CD4-positive, alpha-beta T cell (primary cell): ENCODE measurements around the gene KLHDC4. TPM values are rescaled to one million over a fixed set of nuclear protein-coding genes. Genes with fewer than 3 reads are reported as not detected.
A peak's percentile ranks its signal among the peaks of the same experiment; 100 is the strongest.

Experiments used
- ATAC-seq: fragments of 200-7000 bp; cut with Tn5 transposase; one replicate; pipeline ENCODE4 v1.10.0; 2022; ENCODE audit warnings: mild to moderate bottlenecking; ENCODE audit not compliant: poor library complexity
- CTCF ChIA-PET: fragments of 350-600 bp; sonication (Branson Sonifier 250); formaldehyde crosslinking; loops from one replicate; lab custom pipeline; 2021; ENCODE audit warnings: antibody characterized with exemption, inconsistent platforms; lab: Charles Lee
- POLR2A ChIA-PET: fragments of 350-600 bp; sonication (Branson Sonifier 250); formaldehyde crosslinking; loops from one replicate; lab custom pipeline; 2021; ENCODE audit warnings: antibody characterized with exemption, inconsistent platforms; lab: Charles Lee
- DNase-seq, 14 experiments: peaks; one replicate each; pipeline ENCODE4 v3.0.0-alpha.2; 2013 to 2020; ENCODE audit warnings: mixed read lengths in 2 of 14
- H3K27ac ChIP-seq, 2 donors: one replicate each; pipeline versions ENCODE4 v1.5.1 to v1.7.0; 2013; ENCODE audit warnings: low read length in 2 of 2, low read depth in 1 of 2, mild to moderate bottlenecking in 1 of 2
- H3K27me3 ChIP-seq, 2 experiments: 1 replicate in 1 of 2; 2 replicates in 1 of 2; pipeline versions ENCODE4 v1.6.1 to v1.7.0; 2013; ENCODE audit warnings: low read length in 2 of 2, control low read depth in 1 of 2, mild to moderate bottlenecking in 1 of 2, moderate library complexity in 1 of 2; ENCODE audit not compliant: insufficient read depth in 2 of 2, control insufficient read depth in 1 of 2
- H3K36me3 ChIP-seq: one replicate; pipeline ENCODE4 v1.6.1; 2013; ENCODE audit warnings: low read length, control low read depth; ENCODE audit not compliant: insufficient read depth
- H3K4me1 ChIP-seq: one replicate; pipeline ENCODE4 v1.6.1; 2013; ENCODE audit warnings: low read length, control low read depth; ENCODE audit not compliant: insufficient read depth
- H3K4me3 ChIP-seq: one replicate; pipeline ENCODE4 v1.5.1; 2013; ENCODE audit warnings: mild to moderate bottlenecking, low read length, moderate library complexity
- H3K9me3 ChIP-seq, 2 experiments: 1 replicate in 1 of 2; 2 replicates in 1 of 2; pipeline versions ENCODE4 v1.6.1 to v1.7.0; 2013; ENCODE audit warnings: low read length in 2 of 2, mild to moderate bottlenecking in 2 of 2, control low read depth in 1 of 2, moderate library complexity in 1 of 2; ENCODE audit not compliant: control insufficient read depth in 1 of 2, insufficient read depth in 1 of 2
- H3K27ac Mint-ChIP-seq: one replicate; pipeline ENCODE4 v1.8.0; 2020; ENCODE audit warnings: mixed read lengths
- H3K27me3 Mint-ChIP-seq: one replicate; pipeline ENCODE4 v1.8.0; 2021; ENCODE audit warnings: mixed read lengths
- H3K36me3 Mint-ChIP-seq: one replicate; pipeline ENCODE4 v1.8.0; 2021; ENCODE audit warnings: low read depth, mixed read lengths
- H3K4me1 Mint-ChIP-seq: one replicate; pipeline ENCODE4 v1.8.0; 2021; ENCODE audit warnings: low read depth, mixed read lengths
- H3K4me3 Mint-ChIP-seq: one replicate; pipeline ENCODE4 v1.8.0; 2020; ENCODE audit warnings: mild to moderate bottlenecking, mixed read lengths
- H3K9me3 Mint-ChIP-seq: one replicate; pipeline ENCODE4 v1.8.0; 2020; ENCODE audit warnings: mixed read lengths
- intact Hi-C, 2 experiments: fragments of 100-400 bp; cut with DNase I in 1 of 2; cut with micrococcal nuclease in 1 of 2; formaldehyde crosslinking; loops; one replicate each; pipeline versions ENCODE4 v1.15.1 to v1.9.0; 2023 to 2025; cut with DNase I, micrococcal nuclease
- total RNA-seq, 174 experiments: library from RNA in 2 of 174; stranded (reverse) in 2 of 174; gene quantifications; one replicate each; pipeline ENCODE4 v1.2.3 and lab custom pipeline; 2021 to 2026
- TF ChIP-seq, protein P1 (sequence below): fragments of 200-600 bp; IDR thresholded peaks from one replicate; pipeline ENCODE4 v1.8.0; 2022; ENCODE audit warnings: antibody characterized with exemption, mild to moderate bottlenecking

The KLHDC4 gene
- total RNA-seq, 2 experiments from 2014 or later, result 41.4 to 43.0 TPM

DNA sequence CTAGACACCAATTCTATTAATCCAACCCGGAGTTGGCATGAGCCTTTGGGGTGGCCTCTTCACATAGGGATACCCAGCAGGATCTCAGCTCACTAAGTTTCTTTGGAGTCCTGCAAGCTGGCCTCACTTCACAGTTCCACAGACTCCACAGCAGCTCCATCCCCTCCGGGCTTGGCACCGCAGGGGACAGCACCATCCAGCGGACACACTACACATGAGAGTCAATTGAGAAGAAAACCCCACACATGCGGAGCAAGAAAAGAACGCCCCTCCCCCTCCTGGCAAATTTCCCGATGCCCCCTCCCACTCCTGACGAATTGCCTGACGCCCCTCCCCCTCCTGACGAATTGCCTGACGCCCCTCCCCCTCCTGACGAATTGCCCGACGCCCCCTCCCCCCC, 31.1 kb downstream of the KLHDC4 start:
- TF ChIP-seq, protein P1, sequence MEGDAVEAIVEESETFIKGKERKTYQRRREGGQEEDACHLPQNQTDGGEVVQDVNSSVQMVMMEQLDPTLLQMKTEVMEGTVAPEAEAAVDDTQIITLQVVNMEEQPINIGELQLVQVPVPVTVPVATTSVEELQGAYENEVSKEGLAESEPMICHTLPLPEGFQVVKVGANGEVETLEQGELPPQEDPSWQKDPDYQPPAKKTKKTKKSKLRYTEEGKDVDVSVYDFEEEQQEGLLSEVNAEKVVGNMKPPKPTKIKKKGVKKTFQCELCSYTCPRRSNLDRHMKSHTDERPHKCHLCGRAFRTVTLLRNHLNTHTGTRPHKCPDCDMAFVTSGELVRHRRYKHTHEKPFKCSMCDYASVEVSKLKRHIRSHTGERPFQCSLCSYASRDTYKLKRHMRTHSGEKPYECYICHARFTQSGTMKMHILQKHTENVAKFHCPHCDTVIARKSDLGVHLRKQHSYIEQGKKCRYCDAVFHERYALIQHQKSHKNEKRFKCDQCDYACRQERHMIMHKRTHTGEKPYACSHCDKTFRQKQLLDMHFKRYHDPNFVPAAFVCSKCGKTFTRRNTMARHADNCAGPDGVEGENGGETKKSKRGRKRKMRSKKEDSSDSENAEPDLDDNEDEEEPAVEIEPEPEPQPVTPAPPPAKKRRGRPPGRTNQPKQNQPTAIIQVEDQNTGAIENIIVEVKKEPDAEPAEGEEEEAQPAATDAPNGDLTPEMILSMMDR, result no peak
- no peak overlapping the region for H3K4me3 ChIP-seq
- no peaks in the 10 kb centered on the region for H3K9me3 Mint-ChIP-seq
- no peak overlapping the region for H3K27ac Mint-ChIP-seq
- no peak for DNase-seq
- H3K4me1 ChIP-seq, result peaks cover 12% of the 10 kb centered on the region
- CTCF ChIA-PET, result no interaction called here
- no peak overlapping the region for H3K4me3 Mint-ChIP-seq
- POLR2A ChIA-PET, result interaction anchor here (0.6 kb wide), 1 partner anchor 292 kb away, joined by 3 read pairs; no protein-coding TSS in a partner anchor
- H3K27me3 ChIP-seq, result no peaks in the 10 kb centered on the region
- no peak overlapping the region for H3K27ac ChIP-seq
- H3K36me3 Mint-ChIP-seq, result peaks cover 39% of the 10 kb centered on the region
- ATAC-seq, result no peak
- peaks cover 9% of the 10 kb centered on the region for H3K4me1 Mint-ChIP-seq
- H3K27me3 Mint-ChIP-seq, result no peaks in the 10 kb centered on the region
- H3K9me3 ChIP-seq, result no peaks in the 10 kb centered on the region
- intact Hi-C loops, result no loop called here
- H3K36me3 ChIP-seq, result peaks cover 49% of the 10 kb centered on the region

- H3K27ac ChIP-seq, result no peak overlapping the region
- DNase-seq, result peak in 3 of 14 experiments; percentile 12 to 51 (median 15)
These were observed 32.6 kb downstream of the KLHDC4 start for GRCh38 chr16:87733190-87733589.

GRCh38 chr16:87731607-87732006, 34.2 kb downstream of the KLHDC4 start:
- Histone ChIP-seq H3K9me3 (no peaks in the 10 kb centered on the region), H3K4me3 (no peak overlapping the region), H3K27me3 (no peaks in the 10 kb centered on the region), H3K4me1 (peaks cover 12% of the 10 kb centered on the region), H3K36me3 (peaks cover 68% of the 10 kb centered on the region), H3K27ac (no peak overlapping the region)
- ChIA-PET POLR2A (no interaction called here), CTCF (interaction anchor here (1.2 kb wide), 1 partner anchor 140 kb away, joined by 3 read pairs; no protein-coding TSS in a partner anchor)
- Mint-ChIP-seq H3K4me1 (peaks cover 9% of the 10 kb centered on the region), H3K4me3 (no peak overlapping the region), H3K36me3 (peaks cover 66% of the 10 kb centered on the region), H3K27ac (no peak overlapping the region), H3K9me3 (no peaks in the 10 kb centered on the region), H3K27me3 (no peaks in the 10 kb centered on the region)
- TF ChIP-seq, protein P1, result no peak
- DNase-seq, result no peak
- no peak for ATAC-seq
- intact Hi-C loops, result no loop called here

More at GRCh38 chr16:87733190-87733589, 32.6 kb downstream of the KLHDC4 start:
- H3K27me3 Mint-ChIP-seq, result no peaks in the 10 kb centered on the region
- peak; percentile 52 for ATAC-seq
- H3K4me3 ChIP-seq, result no peak overlapping the region
- peaks cover 12% of the 10 kb centered on the region for H3K4me1 ChIP-seq
- TF ChIP-seq, protein P1, result no peak
- H3K4me3 Mint-ChIP-seq, result no peak overlapping the region
- no peaks in the 10 kb centered on the region for H3K9me3 Mint-ChIP-seq
- H3K36me3 ChIP-seq, result peaks cover 61% of the 10 kb centered on the region
- intact Hi-C loops, result no loop called here
- no peaks in the 10 kb centered on the region for H3K27me3 ChIP-seq
- no peak overlapping the region for H3K27ac Mint-ChIP-seq
- H3K9me3 ChIP-seq, result no peaks in the 10 kb centered on the region
- CTCF ChIA-PET, result no interaction called here
- H3K36me3 Mint-ChIP-seq, result peaks cover 50% of the 10 kb centered on the region
- peaks cover 9% of the 10 kb centered on the region for H3K4me1 Mint-ChIP-seq
- POLR2A ChIA-PET, result no interaction called here
